Medulla oblongata (tissue), 1 donor: Measurements from ENCODE around the gene ITLN2.
"Not testable (repeated sequence)": the region's sequence is repeated elsewhere in the genome, so short reads cannot be mapped to it uniquely, and the experiment has no call there.

ENCODE experiments used
- DNase-seq: peaks from one replicate; pipeline ENCODE4 v3.0.0-alpha.2; 2015; ENCODE audit errors: extremely low spot score

The ITLN2 gene

DNA sequence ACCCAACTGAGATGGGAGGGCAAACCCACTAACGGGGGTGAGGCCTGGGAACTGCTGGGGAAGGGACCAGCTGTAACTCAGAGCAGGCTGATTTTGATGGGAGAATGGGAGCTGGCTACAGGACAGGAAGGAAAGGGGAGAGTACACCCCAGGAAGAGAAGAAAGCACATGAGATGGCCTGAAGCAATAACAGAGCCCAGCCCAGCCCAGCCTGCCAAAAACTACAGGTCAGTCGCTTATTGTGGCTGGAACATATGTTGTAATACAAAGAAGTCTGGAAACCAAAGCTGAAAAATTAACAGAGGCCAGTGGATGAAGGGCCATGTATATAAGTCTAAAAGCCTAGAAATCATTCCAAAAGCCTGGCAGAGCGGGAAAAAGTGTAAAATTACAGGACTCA lies 1.6 kb downstream of the ITLN2 start:
- DNase-seq, result no peak

DNA sequence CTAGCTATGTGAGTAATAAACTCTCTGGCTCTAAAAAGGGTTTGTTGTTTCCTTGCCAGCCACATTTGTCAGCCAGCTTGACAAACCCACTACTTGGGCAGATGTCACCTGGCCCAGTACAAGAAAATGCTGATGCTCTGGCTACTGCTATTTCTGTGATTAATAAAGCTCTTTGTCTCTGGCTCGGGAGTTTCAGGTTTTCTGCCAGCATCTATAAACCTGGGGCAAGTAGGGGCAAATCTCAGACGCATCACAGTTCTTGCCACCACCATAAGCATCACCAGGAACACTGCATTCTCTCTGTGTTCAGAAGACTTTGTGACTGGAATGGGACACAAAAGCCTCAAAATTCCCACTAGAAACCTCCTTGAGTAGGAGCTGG lies 2.5 kb downstream of the ITLN2 start:
- DNase-seq, result no peak

DNA sequence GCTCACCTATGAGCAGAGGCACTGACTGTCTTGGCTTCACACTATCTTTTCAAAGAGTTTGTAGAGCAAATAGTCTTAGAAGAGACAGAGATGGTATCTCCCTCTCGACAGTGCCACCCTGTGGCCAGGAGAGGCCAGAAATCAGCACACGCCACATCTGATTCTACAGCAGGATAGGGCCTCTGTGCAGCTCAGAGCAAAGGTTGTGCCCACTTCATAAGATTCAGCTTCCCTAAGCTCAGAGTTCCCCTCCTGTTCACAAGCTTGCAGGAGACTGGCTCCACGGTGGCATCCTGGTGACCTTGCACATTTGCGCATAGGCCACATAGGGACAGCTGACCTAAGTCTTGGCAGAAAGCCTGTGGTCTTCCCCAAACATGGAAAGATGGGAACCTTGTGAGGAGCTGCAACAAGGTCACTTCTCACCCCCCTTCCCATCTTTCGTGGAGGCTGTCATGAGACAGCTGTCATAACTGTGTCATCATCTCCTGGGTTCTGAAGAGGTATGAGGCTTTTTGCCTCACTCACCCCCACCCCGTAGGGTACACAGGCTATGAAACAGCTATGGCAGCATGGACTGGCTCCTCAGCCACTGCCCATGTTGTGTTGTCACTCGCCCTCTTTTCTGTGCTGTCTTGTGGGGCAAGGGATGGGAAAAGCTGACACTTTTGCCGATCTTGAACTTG lies 3.0 kb downstream of the ITLN2 start:
- DNase-seq, result peak; percentile 80

DNA sequence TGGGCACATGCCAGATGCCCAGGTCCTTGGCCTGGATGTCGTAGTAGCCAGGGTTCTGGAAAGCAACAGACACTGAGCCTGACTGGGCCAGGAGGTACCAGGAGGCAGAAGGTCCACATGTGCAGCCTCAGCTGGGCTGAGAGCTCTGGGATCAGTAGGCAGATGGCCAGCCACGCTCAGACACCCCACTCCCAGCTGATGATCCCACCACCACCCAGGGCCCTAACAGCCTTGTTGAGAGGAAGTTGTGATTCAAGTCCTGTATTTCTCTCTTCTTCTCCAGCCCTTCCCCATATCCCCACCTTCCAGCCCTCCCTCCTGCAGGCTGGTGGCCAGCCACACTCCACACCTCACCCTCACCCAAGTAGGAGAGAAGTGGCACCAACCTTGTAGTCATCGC lies 4.0 kb downstream of the ITLN2 start:
- no peak for DNase-seq

DNA sequence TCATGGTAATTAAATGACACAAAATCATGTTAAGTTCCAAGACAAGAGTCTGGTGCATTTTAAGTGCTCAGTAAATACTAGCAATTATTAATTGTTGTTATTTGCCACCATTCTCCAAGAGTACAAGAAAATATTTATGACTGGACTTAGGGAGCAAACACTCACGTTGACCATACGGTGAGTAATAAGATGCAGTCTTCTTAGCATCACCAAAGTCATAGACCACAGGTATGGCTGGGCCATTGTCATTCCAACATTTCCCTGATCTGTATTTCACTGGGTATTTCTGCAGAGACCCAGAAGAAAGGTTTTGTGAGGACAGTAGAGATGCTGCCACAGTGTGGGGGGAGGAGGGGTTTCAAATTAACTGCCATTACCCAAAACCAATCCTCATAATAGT lies 4.7 kb downstream of the ITLN2 start:
- no peak for DNase-seq

DNA sequence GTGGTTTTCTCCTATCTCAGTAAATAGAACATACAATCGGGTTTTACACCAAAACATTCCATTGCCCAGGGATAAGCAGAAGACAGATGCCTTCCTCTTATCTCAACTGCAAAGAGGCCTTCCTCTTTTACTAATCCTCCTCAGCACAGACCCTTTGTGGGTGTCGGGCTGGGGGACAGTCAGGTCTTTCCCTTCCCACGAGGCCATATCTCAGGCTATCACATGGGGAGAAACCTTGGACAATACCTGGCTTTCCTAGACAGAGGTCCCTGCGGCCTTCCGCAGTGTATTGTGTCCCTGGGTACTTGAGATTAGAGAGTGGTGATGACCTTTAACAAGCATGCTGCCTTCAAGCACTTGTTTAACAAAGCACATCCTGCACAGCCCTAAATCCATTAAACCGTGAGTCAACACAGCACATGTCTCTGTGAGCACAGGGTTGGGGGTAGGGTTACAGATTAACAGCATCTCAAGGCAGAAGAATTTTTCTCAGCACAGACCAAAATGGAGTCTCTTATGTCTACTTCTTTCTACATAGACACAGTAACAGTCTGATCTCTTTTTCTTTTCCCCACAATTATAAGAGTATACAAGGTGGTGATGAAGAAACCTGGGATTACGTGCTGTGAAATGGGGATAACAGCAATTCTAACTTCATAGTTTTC lies 5.3 kb downstream of the ITLN2 start:
- not testable (repeated sequence) for DNase-seq

DNA sequence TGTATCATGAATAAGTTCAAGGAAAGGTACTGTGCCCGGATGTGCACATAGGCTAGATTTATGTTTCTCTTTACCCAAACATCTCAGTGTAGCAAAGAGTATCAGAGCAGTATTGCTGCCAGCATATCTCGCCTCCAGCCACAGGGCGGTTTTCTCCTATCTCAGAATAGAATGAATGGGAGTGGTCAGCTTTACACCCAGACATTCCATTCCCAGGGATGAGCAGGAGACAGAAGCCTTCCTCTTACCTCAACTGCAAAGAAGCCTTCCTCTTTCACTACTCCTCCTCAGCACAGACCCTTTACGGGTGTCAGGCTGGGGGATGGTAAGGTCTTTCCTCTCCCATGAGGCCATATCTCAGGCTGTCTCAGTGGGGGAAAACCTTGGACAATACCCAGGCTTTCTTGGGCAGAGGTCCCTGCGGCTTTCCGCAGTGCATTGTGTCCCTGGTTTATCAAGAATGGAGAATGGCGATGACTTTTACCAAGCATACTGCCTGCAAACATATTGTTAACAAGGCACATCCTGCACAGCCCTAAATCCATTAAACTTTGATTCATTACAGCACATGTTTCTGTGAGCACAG lies 7.3 kb downstream of the ITLN2 start:
- not testable (repeated sequence) for DNase-seq

DNA sequence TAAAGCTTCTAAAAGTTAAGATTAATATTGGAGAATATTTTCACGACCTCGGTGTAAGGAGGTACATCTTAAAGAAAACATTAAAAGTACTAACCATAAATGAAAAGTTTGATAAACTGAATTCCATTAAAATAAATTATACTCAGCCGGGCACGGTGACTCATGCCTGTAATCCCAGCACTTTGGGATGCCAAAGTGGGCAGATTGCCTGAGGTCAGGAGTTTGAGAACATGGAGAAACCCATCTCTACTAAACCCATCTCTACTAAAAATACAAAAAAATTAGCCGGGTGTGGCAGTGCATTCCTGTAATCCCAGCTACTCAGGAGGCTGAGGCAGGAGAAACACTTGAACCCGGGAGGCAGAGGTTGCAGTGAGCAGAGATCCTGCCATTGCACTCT lies 8.7 kb downstream of the ITLN2 start:
- not testable (repeated sequence) for DNase-seq

DNA sequence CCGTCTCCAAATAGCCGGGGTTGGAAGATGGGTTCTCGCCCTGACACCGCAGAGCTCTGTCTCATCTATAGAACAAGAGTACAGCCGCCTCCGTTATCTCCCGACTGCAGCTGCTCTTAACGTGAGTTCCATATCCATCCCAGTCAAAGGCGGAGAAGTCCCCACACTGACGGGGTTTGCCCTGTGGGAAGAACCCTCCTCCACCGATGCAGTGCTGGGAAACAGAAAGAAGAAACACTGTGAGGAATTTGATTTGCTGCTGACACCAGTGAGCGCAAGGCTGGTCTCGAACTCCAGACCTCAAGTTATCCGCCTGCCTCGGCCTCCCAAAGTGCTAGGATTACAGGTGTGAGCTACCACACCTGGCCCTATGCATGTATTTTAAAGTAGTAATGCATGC lies 9.5 kb downstream of the ITLN2 start:
- DNase-seq, result no peak

DNA sequence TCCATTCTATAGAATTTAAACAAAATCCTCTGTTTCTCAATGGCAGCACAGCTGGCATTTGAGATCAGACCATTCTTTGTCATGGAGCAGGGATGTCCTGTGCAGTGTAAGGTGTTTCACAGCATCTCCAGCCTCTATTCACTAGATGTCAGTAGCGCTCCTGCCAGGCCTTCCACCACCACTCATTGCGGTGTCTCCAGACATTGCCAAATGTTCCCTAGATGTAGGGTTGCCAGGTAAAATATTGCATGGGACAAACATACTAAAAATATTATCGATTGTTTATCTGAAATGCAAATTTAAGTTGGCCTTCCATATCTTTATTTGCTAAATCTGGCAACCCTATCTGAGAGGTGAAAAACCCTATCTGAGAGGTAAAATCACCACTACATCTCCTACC lies 11.7 kb downstream of the ITLN2 start:
- no peak for DNase-seq

DNA sequence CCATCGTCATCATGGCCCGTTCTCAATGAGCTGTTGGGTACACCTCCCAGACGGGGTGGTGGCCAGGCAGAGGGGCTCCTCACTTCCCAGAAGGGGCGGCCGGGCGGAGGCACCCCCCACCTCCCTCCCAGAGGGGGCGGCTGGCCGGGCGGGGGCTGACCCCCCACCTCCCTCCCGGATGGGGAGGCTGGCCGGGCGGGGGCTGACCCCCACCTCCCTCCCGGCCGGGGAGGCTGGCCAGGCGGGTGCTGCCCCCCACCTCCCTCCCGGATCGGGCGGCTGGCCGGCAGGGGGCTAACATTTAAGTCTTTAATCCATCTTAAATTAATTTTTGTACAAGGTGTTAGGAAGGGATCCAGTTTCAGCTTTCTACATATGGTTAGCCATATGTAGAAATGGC lies 17.9 kb downstream of the ITLN2 start:
- DNase-seq, result not testable (repeated sequence)

DNA sequence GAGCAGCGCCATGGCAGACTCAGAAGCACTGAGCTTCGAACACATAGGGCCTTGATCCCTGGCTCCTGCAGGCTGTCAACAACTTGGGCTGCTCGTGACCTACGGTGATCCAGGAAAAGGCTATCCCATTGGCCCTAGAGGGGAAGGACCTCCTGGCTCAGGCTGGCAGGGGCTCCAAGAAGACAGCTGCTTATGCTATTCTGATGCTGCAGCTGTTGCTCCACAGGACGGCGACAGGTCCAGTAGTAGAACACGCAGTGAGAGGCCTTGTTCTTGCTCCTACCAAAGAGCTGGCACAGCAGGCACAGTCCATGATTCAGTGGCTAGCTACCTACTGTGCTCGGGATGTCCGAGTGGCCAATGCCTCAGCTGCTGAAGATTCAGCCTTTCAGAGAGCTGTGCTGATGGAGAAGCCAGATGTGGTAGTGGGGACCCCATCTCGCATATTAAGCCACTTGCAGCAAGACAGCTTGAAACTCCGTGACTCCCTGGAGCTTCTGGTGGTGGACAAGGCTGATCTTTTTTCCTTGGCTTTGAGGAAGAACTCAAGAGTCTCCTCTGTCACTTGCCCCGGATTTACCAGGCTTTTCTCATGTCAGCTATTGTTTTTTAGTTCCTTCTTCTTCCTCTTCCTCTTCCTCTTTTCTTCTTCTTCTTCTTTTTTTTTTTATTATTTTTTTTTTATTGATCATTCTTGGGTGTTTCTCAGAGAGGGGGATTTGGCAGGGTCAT lies 18.9 kb downstream of the ITLN2 start:
- DNase-seq, result peak; percentile 12

DNA sequence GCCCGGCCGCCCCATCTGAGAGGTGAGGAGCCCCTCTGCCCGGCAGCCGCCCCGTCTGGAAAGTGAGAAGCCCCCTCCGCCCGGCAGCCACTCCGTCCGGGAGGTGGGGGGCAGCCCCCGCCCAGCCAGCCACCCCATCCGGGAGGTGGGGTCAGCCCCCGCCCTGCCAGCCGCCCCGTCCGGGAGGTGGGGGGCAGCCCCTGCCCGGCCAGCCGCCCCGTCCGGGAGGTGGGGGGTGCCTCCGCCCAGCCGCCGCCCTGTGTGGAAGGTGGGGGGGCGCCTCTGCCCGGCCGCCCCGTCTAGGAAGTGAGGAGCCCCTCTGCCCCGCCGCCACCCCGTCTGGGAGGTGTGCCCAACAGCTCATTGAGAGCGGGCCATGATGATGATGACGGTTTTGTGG lies 21.3 kb downstream of the ITLN2 start:
- not testable (repeated sequence) for DNase-seq

DNA sequence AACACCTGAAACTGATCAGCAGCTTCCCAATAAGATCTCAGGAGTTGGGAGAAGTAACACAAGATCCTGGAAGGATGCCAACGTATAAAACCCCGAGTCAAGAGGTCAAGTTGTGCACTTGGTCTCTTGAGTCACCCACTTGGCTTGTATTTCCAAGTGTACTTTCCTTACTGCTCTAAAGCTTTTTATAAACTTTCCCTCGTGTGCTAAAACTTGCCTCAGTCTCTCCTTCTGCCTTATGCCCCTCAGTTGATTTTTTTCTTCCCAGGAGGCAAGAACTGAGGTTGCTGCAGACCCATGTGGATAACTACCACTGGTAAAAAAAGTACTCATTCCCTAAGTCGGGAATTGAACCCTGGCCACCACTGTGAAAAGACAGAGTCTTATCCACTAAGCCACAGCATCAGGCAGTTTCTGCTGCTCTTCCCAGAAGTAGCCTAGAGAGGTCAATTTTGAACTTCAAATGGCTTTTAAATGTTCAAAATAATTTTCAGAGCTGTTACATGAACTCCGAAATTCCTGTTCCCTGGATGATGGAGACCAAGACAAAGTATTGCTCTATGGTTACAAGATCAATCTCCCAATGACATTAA lies 28.9 kb downstream of the ITLN2 start:
- no peak for DNase-seq

DNA sequence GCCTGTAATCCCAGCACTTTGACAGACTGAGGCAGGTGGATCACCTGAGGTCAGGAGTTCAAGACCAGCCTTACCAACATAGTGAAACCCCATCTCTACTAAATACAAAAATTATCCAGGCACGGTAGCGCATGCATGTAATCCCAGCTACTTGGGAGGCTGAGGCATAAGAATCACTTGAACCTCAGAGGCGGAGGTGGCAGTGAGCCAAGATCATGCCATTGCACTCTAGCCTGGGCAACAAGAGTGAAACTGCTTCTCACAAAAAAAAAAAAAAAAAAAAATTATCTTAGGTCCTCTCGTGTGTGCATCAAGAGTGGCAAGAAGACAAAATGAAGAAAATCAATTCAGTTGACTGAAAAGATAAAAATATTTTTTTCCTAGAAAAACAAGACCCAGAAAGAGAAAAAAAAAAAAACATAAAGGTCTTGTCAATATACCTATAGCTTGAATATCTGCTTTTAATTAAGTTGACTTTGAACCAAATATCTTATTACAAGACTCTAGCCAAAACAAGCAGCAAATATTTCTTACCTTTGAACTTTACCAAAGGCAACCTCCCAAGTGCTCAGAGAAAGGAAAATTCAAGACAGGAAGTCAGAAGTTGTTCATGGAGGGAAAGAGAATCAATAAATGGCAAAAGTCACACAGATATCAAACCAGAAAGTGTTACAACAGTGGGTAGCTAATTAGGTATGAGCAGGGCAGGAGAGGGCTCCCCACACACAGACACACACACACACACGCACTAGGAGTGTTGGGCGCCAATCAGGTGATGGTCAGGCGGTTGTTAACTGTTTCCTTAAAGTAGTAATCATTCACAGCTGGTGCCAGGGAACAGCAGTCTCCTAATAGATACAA lies 29.6 kb downstream of the ITLN2 start:
- DNase-seq, result no peak

DNA sequence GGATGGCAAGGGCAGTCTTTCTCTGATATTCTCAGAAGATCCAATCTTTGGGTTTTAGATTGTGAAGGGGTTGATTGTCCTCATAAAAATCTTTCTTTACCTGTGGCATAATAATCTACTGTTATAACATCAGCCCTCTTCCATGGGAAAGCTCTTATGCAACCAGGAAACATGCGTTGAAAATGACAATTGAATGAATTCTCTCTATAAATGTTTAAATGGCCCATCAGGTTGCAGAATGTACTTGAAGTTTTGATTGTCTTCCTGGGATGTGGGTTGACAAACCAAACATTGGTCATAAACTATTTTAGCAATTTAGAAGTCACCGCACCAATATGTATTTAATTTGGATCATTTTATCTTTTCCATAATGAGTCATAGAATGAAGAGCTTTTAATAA lies 37.9 kb downstream of the ITLN2 start:
- DNase-seq, result no peak

DNA sequence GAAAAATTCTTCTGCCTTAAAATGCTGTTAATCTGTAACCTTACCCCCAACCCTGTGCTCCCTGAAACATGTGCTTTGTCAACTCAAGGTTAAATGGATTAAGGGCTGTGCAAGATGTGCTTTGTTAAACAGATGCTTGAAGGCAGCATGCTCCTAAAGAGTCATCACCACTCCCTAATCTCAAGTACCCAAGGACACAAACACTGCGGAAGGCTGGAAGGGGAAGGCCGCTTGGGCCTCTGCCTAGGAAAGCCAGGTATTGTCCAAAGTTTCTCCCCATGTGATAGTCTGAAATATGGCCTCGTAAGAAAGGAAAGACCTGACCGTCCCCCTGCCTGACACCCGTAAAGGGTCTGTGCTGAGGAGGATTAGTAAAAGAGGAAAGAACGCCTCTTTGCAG lies 41.4 kb downstream of the ITLN2 start:
- DNase-seq, result not testable (repeated sequence)

DNA sequence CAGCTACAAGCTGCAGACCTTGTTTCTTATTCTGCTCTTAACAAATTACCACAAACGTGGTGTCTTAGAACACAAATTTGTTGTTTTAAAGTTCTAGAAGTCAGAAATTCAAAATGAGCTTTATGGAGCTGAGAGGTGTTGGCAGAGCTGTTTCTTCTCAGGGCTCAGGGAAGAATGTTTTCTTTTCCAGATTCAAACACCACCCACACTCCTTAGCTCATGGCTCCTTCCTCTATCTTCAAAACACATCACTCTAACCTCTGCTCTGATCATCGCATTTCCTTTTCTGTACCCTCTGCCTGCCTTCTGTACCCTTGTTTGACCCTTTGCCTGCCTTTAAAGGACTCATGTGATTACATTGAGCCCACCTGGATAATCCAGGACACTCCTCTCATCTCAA lies 42.7 kb downstream of the ITLN2 start:
- no peak for DNase-seq

DNA sequence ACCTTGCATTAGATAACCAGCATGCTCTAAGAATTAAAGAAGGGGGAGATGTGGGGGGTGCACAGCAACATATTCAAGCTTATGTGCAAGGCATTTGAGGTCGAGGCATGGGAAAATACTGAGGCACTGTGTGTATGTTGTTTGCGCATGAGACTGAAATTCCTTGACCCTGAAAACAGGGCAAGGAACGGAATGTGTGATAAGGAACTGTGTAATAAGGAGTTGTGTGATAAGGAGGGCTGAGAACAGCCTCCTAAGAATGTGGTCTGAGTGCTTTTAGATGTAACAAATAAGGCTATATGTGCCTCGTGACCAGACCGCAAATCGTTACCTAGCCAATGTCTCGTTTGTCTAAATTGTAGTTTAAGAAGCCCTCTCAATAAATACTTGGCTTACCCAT lies 43.2 kb downstream of the ITLN2 start:
- DNase-seq, result no peak

DNA sequence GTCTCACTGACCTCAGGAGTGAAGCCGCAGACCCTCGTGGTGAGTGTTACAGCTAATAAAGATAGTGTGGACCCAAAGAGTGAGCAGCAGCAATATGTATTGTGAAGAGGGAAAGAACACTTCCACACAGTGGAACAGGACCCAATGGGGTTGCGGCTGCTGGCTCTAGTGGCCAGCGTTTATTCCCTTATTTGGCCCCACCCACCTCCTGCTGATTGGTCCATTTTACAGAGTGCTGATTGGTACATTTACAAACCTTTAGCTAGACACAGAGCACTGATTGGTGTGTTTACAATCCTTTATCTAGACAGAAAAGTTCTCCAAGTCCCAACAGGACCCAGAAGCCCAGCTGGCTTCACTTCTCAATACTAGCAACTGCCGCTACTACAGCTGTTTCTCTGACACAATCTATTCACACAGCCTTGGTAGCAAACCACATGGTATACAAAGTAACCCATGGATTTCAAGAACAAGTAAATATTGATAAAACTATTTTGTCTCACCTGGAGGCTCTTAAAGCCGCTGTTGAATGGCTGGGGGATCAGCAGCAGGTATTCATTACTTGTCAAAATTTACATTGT lies 44.3 kb downstream of the ITLN2 start:
- no peak for DNase-seq

DNA sequence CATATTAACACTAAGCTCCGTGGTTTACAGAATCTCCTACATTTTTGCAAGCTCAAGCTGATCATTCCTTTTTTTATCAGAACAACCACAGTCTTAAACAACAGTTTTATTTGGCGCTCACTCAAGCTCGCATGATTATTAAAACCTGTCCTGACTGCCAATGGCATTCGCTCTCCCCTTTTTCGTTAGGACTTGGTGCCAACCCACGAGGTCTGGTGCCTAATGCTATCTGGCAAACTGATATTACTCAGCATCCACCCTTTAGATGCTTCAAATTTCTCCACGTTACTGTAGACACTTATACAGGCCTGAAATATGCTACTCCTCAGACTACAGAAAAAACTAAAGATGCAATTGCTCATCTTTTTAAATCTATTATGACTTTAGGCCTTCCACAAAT lies 46.6 kb downstream of the ITLN2 start:
- no peak for DNase-seq
